ENCODE data around the gene BTBD19.

BTBD19 gene

DNA sequence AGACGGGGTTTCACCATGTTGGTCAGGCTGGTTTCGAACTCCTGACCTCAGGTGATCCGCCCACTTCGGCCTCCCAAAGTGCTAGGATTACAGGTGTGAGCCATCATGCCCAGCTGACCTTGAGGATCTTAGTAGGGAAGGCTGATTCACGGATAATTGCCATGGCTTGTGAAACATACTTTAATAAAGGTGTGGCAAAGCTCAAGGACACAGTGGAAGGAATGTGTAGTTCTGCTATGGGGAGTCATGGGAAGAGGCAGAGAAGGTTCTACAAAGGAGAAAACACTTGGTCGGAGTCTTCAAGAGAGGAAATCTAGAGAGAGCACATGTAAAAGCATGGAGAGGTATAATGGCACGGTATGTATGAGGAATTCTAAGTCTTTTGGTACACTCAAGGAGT is 47.4 kb downstream of the BTBD19 start:
- DNase-seq (ENCODE audit: low spot score) = no peak

DNA sequence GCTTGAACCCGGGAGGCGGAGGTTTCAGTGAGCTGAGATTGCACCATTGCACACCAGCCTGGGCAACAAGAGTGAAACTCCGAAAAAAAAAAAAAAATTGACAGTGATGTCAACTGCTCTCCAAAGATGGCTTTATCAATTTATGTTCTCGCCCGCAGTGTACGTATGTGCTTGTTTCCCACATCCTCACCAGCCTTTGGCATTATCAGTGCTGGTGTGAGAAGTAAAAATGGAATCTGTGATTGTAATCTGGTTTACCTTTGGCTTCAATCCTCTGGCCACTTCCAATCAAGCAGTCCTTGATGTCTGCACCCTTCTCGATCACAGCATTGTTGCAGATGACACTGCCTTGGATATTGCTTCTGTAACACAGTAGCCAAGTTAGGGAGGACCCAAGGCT is 49.1 kb downstream of the BTBD19 start:
- DNase-seq (ENCODE audit: low spot score) = no peak

DNA sequence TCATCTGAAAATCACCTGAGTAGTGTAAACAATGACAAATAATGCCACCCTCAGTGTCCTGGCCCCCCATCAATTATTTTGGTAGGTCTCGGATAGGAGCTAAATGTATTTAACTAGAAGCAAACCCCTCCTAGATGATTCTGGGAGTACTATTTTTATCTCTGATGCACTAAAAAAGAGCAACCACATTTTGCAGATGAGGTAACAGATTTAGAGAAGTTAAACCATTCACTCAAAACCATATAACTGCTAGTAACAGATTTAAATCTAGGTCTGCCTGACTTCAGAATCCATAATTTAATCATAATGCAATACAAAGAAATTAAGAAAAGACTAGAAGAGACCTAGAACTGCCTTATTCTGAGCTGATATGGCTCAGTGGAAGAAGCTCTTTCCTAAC is 52.0 kb downstream of the BTBD19 start:
- DNase-seq (ENCODE audit: low spot score) = no peak

DNA sequence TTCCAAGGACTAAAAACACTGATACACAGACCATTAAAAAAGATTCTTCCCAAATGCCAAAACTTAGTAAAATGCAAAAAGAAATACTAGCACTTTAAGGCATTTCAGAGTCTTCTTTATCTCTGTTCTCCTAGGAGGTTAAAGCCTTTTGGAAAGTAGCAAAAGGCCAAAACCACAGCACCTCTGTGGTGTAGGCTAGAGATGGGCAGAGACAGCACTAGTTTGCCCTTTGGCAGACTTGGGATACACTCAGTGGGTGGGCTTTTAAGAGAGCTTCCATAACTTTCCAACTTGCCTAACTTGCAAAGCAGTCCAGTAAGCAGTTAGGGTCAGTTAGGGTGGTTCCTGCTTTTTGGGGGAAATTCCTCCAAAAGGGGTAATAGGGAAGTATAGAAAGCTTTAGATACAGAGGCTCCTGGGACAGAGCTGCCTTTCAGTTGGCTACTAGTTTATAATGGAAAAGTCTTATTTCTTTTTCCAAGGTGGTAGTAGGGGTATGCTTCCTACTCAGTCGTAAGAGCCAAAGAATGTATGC is 52.6 kb downstream of the BTBD19 start:
- DNase-seq (ENCODE audit: low spot score) = no peak

DNA sequence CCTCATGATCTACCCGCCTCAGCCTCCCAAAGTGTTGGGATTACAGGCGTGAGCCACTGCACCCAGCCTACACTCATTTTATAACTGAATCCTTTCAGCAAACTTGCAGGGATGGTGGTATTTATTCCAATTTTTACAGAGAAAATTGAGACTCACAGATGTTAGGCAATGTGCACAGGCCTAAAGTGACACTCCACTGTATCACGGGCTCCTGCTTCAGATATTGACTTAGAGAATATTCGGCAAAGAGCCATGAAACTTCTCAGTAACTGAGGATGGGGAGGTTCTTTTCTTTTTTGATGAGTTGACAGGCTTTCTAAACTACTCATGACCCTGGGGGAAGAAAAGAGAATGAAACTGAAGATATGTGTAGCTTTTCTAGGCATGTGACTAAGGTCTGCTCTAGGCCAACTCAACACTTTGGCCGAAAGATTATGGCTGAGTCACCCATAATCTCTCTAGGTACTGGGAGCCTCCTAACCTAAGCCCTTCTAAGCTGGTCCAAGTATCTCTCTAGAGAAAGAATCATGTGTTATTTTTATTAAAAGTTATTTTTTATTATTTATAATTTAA is 54.6 kb downstream of the BTBD19 start:
- no peak for DNase-seq (ENCODE audit: low spot score)

Measured in iPS-NIHi11 (cell line).